A549 (cell line): Measurements from ENCODE around the gene CARMIL3.

ENCODE experiments used
- CEBPB ChIP-seq, 2 experiments: fragments of >200 bp in 1 of 2; sonication (Bioruptor Twin) in 1 of 2; formaldehyde crosslinking in 1 of 2; IDR thresholded peaks; 2 replicates each; pipeline ENCODE4 v1.6.1; 2012 to 2016
- CHD2 ChIP-seq: fragments of 150-350 bp; IDR thresholded peaks from 2 replicates; pipeline ENCODE4 v1.6.1; 2014; ENCODE audit warnings: low read length; ENCODE audit not compliant: partially characterized antibody
- CTCF ChIP-seq: fragments of >200 bp; sonication (Bioruptor Twin); formaldehyde crosslinking; IDR thresholded peaks from 3 replicates; pipeline ENCODE4 v1.5.1; 2016
- ESRRA ChIP-seq: fragments of 150-350 bp; IDR thresholded peaks from 2 replicates; pipeline ENCODE4 v1.6.1; 2014; ENCODE audit warnings: mild to moderate bottlenecking, low read length, borderline replicate concordance
- GATA3 ChIP-seq: IDR thresholded peaks from 2 replicates; pipeline ENCODE4 v1.6.1; 2012; ENCODE audit warnings: borderline replicate concordance
- HMGXB4 ChIP-seq: fragments of 250-450 bp; sonication (Bioruptor Pico); IDR thresholded peaks from 2 replicates; pipeline ENCODE4 v1.5.0; 2021; ENCODE audit warnings: mild to moderate bottlenecking, moderate library complexity, borderline replicate concordance
- KDM1A ChIP-seq: fragments of 200-600 bp; sonication (generic); IDR thresholded peaks from 2 replicates; pipeline ENCODE4 v1.6.1; 2016; ENCODE audit warnings: low read depth, mild to moderate bottlenecking
- MAX ChIP-seq: IDR thresholded peaks from 2 replicates; pipeline ENCODE4 v1.6.1; 2012
- MYC ChIP-seq: IDR thresholded peaks from 2 replicates; pipeline ENCODE4 v1.6.1; 2012; ENCODE audit warnings: mild to moderate bottlenecking, inconsistent platforms, low read length, improper control_type of control experiment, borderline replicate concordance
- NR3C1 ChIP-seq: fragments of >200 bp; sonication (Bioruptor Twin); formaldehyde crosslinking; IDR thresholded peaks from 3 replicates; pipeline ENCODE4 v1.6.1; 2017
- PBX3 ChIP-seq: IDR thresholded peaks from 2 replicates; pipeline ENCODE4 v1.6.1; 2012
- POLR2A ChIP-seq: IDR thresholded peaks from 2 replicates; pipeline ENCODE4 v1.6.1; 2012; ENCODE audit warnings: mild to moderate bottlenecking, low read length
- REST ChIP-seq: fragments of 200-600 bp; sonication (generic); IDR thresholded peaks from 2 replicates; pipeline ENCODE4 v1.6.1; 2016; ENCODE audit warnings: antibody characterized with exemption, mild to moderate bottlenecking, moderate library complexity

GRCh38 chr14:24072436-24072835, 20.6 kb downstream of the CARMIL3 start:
- TF ChIP-seq CTCF (no peak), MAX (no peak), REST (no peak), MYC (no peak), HMGXB4 (CRISPR knock-in tag) (no peak), CEBPB (IDR thresholded peaks at IDR 0.05) (no peak), GATA3 (no peak), NR3C1 (no peak), ESRRA (no peak), POLR2A (no peak), KDM1A (no peak), PBX3 (no peak), CHD2 (no peak)
